GM19463 (cell line): ENCODE measurements around the gene DMAC2L.
"Not testable (repeated sequence)": the region's sequence is repeated elsewhere in the genome, so short reads cannot be mapped to it uniquely, and the experiment has no call there.

Source experiments
- ATAC-seq: cut with Tn5 transposase; IDR thresholded peaks from one replicate; pipeline ENCODE4 v1.9.1; 2021; ENCODE audit warnings: mild to moderate bottlenecking, moderate library complexity; ENCODE audit not compliant: unreplicated experiment

The DMAC2L gene

DNA sequence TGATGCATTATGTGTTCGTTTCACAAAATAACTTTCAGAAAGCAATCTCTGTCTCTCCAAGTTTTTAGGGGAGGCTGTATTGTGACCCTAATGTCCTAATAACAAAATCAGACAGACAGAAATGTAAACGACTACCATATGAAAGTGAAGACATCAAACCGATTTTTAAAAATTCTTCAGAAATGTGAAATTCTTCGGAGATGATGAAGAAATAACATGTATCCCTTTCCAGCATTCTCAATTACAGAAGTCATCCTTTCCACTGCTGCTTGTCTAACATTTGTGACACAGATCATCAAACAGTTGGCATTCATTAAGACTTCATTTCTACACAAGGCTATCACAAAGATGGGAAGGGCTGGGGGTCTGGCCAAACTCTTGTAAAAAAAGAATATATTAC, 41.0 kb downstream of the DMAC2L start:
- no peak for ATAC-seq

GRCh38 chr14:50354527-50354926, 42.4 kb downstream of the DMAC2L start:
- no peak for ATAC-seq

DNA sequence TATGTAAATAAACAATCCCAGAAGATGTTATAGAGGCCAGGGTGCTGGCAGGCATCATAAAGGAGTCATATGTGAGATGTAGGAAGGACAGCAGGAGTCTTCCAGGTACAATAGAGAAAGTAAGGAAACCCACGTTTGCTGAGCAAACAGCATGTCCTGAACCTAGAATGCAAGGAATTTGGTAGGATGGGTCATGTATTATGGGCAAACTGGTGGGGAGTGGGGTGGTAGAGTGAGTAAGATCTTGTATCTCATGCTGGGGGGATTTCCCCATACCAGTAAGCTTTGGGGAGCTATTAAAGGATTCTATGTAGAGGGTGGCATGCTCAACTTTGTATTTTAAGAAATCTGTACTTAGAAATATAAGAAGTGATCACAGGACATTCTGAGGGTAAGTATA, 43.6 kb downstream of the DMAC2L start:
- ATAC-seq: no peak

DNA sequence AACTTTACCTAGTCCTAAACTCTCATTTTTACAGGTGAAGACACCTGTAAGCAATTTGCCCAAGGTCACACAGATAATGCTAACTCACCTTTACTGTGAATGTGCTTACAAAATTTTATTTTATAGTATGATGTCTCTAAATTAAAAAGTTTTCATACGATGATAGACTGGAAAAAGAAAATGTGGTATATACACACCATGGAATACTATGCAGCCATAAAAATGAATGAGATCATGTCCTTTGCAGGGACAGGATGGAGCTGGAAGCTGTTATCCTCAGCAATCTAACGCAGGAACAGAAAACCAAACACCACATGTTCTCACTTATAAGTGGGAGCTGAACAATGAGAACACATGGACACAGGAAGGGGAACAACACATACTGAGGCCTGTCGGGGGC, 44.2 kb downstream of the DMAC2L start:
- not testable (repeated sequence) for ATAC-seq

GRCh38 chr14:50357124-50357523, 45.0 kb downstream of the DMAC2L start:
- ATAC-seq: no peak

DNA sequence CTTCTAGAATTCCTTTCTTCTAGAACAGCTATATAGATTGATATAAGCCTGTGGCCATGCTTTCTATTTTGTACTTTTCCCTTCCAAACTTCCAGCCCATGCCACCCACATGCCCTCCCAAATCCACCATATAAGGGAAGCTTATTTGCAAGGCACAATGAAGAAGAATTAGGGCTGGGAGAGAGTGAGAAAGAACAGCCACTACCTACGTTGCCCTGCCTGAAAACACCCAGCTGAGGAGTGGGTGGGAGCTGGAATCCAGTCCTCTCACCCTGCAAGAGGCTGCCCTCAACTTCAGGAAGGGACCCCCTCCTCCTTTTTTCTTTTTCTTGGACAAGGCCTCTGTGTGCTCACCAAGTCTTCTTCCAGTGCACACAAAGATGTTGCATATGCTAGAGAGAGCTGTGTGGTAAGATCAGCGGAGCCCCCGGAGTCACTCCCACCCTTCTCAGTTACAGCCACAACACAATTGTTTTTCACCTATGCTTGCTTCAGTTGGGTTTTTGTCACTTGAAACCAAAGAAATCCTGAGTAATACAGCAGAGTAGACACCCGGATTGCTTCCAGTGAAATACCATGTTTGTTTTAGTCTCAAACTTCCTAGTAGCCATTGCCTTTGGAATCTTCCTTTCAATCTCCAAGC, 45.8 kb downstream of the DMAC2L start:
- ATAC-seq: no peak

DNA sequence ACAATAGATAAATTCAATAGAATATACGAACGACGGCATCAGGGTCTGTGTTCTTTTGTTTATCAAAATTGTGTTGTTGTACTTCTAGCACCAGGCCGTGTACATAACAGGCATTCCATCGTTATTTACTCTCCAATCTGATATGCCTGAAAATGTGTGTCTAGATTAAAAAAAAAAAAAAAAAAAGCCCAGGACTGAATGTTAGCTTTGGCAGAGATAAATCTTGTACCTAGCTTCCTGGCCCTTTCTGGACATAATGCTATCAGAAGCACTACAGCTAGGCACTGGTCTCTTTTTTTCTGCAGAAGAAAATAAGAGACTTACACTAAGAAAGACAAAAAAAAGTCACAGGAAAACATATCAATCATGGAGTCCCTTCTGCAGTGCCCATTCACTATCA, 47.5 kb downstream of the DMAC2L start:
- no peak for ATAC-seq

DNA sequence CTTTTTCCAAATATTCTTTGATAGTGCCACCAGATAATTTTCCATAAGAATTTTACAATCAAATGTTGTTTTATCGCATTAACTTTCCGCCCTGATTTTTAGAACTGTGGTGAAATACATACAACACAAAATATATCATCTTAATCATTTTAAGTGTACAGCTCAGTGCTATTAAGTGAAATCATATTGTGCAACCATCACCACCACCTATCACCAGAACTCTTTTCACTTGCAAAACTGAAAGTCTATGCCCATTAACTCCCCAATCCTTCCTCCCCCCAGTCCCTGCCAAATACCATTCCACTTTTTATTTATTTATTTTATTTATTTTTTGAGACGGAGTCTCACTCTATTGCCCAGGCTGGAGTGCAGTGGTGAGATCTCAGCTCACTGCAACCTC, 48.0 kb downstream of the DMAC2L start:
- no peak for ATAC-seq

- ATAC-seq: no peak
These were observed 48.7 kb downstream of the DMAC2L start for GRCh38 chr14:50360851-50361250.

DNA sequence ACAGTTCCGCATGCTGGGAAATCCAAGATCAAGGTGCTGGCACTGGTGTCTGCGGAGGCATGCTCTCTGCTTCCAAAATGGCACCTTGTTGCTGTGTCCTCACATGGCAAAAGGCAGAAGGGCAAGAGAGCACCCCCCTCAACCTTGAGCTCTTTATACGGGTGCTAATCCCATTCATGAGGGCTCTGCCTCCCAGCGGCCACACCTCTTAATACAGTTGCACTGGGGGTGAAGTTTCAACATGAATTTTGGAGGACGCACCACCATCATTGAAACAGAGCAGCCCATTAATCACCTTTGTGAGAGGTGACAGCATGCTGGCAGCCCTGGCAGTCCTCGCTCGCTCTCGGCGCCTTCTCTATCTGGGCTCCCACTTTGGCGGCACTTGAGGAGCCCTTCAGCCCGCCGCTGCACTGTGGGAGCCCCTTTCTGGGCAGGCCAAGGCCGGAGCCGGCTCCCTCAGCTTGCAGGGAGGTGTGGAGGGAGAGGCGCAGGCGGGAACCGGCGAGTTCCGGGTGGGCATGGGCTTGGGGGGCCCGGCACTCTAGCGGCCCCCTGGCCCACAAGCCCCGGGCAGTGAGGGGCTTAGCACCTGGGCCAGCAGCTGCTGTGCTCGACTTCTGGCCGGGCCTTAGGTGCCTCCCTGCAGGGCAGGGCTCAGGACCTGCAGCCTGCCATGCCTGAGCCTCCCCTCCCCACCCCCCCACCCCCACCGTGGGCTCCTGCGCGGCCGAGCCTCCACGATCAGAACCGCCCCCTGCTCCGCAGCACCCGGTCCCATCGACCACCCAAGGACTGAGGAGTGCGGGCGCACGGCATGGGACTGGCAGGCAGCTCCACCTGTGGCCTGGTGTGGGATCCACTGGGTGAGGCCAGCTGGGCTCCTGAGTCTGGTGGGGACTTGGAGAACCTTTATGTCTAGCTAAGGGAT, 49.6 kb downstream of the DMAC2L start:
- not testable (repeated sequence) for ATAC-seq

- ATAC-seq: peak; percentile 15
These were observed 50.9 kb downstream of the DMAC2L start for GRCh38 chr14:50362764-50363713.

- peak; percentile 97 for ATAC-seq
These were observed 51.6 kb downstream of the DMAC2L start for GRCh38 chr14:50363714-50364111.

DNA sequence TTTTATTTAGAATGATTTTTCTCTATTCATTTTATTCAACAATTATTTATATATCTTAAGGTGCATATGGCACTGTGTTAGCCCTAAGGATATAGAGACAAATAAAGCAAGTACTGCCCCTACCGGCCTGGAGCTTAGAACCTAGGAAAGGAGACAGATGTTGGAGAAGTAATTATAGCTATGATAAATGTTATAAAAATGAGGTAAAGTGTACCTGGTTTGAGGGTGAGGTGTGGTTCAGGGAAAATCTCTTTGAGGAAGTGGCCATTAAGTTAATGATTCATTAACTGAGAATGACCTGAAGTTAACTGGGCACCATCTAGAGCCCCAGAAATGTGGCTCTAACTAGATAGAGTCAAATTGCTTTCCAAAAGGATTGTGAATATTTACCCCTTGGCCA, 52.7 kb downstream of the DMAC2L start:
- no peak for ATAC-seq

DNA sequence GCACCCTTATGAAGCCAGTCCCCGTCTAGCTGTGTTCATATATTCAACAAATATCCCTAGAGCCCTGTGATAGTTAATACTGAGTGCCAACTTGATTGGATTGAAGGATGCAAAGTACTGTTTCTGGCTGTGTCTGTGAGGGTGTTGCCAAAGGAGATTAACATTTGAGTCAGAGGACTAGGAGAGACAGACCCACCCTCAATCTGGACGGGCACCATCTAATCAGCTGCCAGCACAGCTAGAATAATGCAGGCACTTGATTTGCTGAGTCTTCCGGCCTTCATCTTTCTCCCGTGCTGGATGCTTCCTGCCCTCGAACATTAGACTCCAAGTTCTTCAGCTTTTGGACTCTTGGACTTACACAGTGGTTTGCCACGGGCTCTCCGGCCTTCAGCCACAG, 53.4 kb downstream of the DMAC2L start:
- not testable (repeated sequence) for ATAC-seq

- no peak for ATAC-seq
These were observed 54.0 kb downstream of the DMAC2L start for GRCh38 chr14:50366115-50366514.

DNA sequence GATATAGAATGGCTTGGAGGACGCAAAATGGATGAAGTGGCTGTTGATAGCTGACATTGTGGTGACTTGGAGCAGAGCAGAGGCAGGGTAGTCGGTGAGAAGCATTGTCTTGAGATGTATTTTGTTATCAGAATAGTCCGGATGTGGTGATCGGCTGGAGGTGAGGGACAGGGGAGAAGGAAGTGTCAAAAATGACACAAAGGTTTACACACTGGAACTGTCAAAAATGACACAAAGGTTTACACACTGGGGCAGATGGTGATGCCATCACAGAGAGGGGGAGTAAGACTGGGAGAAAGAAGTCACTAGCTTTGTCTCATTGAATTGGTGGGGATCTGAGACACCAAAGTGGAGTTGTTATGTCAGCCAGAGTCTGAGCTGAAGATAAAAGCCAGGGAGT, 54.5 kb downstream of the DMAC2L start:
- ATAC-seq: no peak

DNA sequence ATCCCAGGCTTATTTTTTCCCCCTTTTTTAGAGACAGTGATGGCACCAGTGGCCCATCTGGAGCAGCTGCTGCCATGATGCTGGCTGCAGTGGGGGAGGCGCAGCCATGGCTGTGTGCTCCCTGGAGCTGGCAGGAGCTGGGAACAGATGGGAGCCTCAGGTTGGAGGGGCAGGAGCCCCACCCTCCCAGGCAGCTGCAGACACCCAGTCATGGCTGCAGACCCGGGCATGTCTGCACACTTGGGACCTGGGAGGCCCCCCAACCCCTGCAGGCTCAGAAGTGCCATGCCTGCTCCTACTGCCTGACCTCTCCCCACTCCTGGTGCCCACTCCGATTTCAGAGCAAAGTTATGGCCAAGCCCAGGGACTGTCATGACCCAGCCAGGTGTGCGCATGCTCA, 59.4 kb downstream of the DMAC2L start:
- no peak for ATAC-seq

DNA sequence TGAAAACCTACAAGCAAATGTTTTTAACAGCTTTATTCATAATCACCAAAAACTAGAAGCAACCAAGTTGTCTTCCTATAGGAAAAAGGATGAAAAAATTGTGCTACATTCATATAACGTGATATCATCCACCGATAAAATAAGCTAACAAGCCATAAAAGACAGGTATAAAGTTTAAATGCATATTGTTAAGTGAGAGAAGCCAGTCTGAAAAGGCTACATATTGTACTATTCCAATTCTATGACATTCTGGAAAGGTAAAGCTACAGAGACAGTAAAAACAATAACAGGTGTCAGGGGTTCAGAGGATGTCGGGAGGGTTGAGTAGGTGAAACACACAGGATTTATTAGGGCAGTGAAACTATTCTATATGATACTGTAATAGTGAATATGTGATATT, 61.8 kb downstream of the DMAC2L start:
- no peak for ATAC-seq

GRCh38 chr14:50375760-50376159, 63.6 kb downstream of the DMAC2L start:
- ATAC-seq: no peak
